HepG2 (cell line): ENCODE data around the gene RBM43. TPM values are rescaled to one million over a fixed set of nuclear protein-coding genes. Genes with fewer than 3 reads are reported as not detected.

ENCODE experiments used
- DR1 ChIP-seq: sonication (generic); formaldehyde crosslinking; IDR thresholded peaks from 2 replicates; pipeline ENCODE4 v1.8.0; 2021; ENCODE audit warnings: mild to moderate bottlenecking, missing genetic modification reagents, inconsistent platforms
- GATAD2A ChIP-seq: IDR thresholded peaks from 2 replicates; pipeline ENCODE4 v1.6.1; 2016
- KLF15 ChIP-seq: sonication (generic); formaldehyde crosslinking; IDR thresholded peaks from 2 replicates; pipeline ENCODE4 v1.8.1; 2023; ENCODE audit warnings: borderline replicate concordance, mild to moderate bottlenecking, inconsistent platforms, missing genetic modification reagents, mixed read lengths
- NCOR1 ChIP-seq: fragments of 200-600 bp; sonication (generic); IDR thresholded peaks from 2 replicates; pipeline ENCODE4 v1.7.0; 2017; ENCODE audit warnings: antibody characterized with exemption, low read length, borderline replicate concordance
- REPIN1 ChIP-seq: sonication (generic); formaldehyde crosslinking; IDR thresholded peaks from 2 replicates; pipeline ENCODE4 v1.8.0; 2022; ENCODE audit warnings: missing genetic modification reagents, low read depth, mild to moderate bottlenecking, borderline replicate concordance
- RFXAP ChIP-seq: sonication (generic); formaldehyde crosslinking; IDR thresholded peaks from 2 replicates; pipeline ENCODE4 v1.4.0; 2020; ENCODE audit warnings: missing genetic modification reagents, borderline replicate concordance
- ZNF101 ChIP-seq: sonication (generic); formaldehyde crosslinking; IDR thresholded peaks from 2 replicates; pipeline ENCODE4 v1.4.0; 2020; ENCODE audit warnings: mild to moderate bottlenecking, low read depth, missing genetic modification reagents, borderline replicate concordance
- ZNF451 ChIP-seq: sonication (generic); formaldehyde crosslinking; IDR thresholded peaks from 2 replicates; pipeline ENCODE4 v1.5.0; 2020; ENCODE audit warnings: mild to moderate bottlenecking, missing genetic modification reagents
- ZNF550 ChIP-seq: sonication (generic); formaldehyde crosslinking; IDR thresholded peaks from 2 replicates; pipeline ENCODE4 v1.4.0; 2020; ENCODE audit warnings: mild to moderate bottlenecking, missing genetic modification reagents, borderline replicate concordance
- ZNF615 ChIP-seq: sonication (generic); formaldehyde crosslinking; IDR thresholded peaks from 2 replicates; pipeline ENCODE4 v1.5.0; 2020; ENCODE audit warnings: mild to moderate bottlenecking, missing genetic modification reagents, borderline replicate concordance
- ZZZ3 ChIP-seq: sonication (generic); formaldehyde crosslinking; IDR thresholded peaks from 2 replicates; pipeline ENCODE4 v1.4.0; 2020; ENCODE audit warnings: missing genetic modification reagents, mild to moderate bottlenecking, borderline replicate concordance
- polyA plus RNA-seq, 8 experiments: library from polyadenylated mRNA; depleted of rRNA in 3 of 8; stranded (reverse) in 7 of 8; unstranded in 1 of 8; fragments of >200 nt; fragmentation: Illumina TruSeq in 4 of 8; extraction: Trizol in 4 of 8; gene quantifications; 2 replicates each; pipeline versions ENCODE4 v1.2.1 to v1.2.3, GENCODE V29; 2011 to 2016; ENCODE audit warnings: low read depth in 4 of 8, missing spikeins in 1 of 8, mixed read lengths in 1 of 8; ENCODE audit not compliant: insufficient read depth in 1 of 8
- total RNA-seq, 5 experiments: library from RNA; depleted of rRNA; stranded (reverse); fragments of >200 nt; fragmentation: Illumina TruSeq; extraction: Trizol; gene quantifications; 2 replicates each; pipeline ENCODE4 v1.2.3, GENCODE V29; 2016; ENCODE audit warnings: low read depth in 1 of 5
- TF ChIP-seq, protein P1 (sequence below): sonication (generic); formaldehyde crosslinking; IDR thresholded peaks from 2 replicates; pipeline ENCODE4 v1.4.0; 2020; ENCODE audit warnings: low read depth, missing genetic modification reagents
- TF ChIP-seq, protein P2 (sequence below): sonication (generic); formaldehyde crosslinking; IDR thresholded peaks from 2 replicates; pipeline ENCODE4 v1.4.0; 2020; ENCODE audit warnings: missing genetic modification reagents, borderline replicate concordance
- TF ChIP-seq, protein P3 (sequence below): sonication (generic); formaldehyde crosslinking; IDR thresholded peaks from 2 replicates; pipeline ENCODE4 v1.4.0; 2020; ENCODE audit warnings: mild to moderate bottlenecking, missing genetic modification reagents
- TF ChIP-seq, protein P4 (sequence below): sonication (generic); formaldehyde crosslinking; IDR thresholded peaks from 2 replicates; pipeline ENCODE4 v1.8.1; 2023; ENCODE audit warnings: mild to moderate bottlenecking, missing genetic modification reagents, borderline replicate concordance
- TF ChIP-seq, protein P5 (sequence below): IDR thresholded peaks from 2 replicates; pipeline ENCODE4 v1.6.1; 2016
- TF ChIP-seq, protein P6 (sequence below): sonication (generic); formaldehyde crosslinking; IDR thresholded peaks from 2 replicates; pipeline ENCODE4 v1.4.0; 2020; ENCODE audit warnings: missing genetic modification reagents

The RBM43 gene
- total and polyA plus RNA-seq, 2 of the 13 experiments (the other 11 are each of a cell fraction or from before 2014, with no cell fraction given): 0.31 to 0.70 TPM

DNA sequence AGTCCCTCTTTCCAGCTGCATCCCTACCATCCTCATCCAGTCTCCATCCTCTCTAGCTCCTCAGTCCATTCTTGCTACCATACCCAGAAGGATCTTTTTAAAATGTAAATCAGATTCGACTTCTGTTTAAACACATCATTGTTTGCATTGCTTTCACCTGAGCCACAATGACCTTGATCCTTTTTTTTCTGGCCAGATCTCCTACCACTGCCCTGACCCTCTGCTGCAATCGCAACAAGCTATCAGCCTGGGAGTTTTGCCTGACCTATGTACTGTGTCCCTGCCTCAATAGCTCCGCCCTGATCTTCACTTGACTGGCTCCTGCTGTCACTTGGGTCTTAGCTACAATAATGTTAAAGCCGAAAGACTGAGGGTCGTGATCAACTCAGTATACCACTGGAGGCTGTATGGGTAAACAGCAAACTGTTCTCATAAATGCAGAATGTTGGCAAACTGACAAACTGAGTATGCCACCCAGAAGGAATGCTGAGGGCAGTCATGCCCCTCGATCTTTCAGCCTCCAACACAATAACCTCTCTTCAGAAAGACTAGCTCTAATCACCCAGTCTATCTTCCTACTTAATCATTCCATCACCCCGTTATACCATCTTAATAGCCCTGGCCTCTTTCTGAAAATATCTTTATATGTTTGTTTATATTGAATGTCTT is 2.6 kb upstream of the RBM43 start (continued):
- TF ChIP-seq, protein P1, sequence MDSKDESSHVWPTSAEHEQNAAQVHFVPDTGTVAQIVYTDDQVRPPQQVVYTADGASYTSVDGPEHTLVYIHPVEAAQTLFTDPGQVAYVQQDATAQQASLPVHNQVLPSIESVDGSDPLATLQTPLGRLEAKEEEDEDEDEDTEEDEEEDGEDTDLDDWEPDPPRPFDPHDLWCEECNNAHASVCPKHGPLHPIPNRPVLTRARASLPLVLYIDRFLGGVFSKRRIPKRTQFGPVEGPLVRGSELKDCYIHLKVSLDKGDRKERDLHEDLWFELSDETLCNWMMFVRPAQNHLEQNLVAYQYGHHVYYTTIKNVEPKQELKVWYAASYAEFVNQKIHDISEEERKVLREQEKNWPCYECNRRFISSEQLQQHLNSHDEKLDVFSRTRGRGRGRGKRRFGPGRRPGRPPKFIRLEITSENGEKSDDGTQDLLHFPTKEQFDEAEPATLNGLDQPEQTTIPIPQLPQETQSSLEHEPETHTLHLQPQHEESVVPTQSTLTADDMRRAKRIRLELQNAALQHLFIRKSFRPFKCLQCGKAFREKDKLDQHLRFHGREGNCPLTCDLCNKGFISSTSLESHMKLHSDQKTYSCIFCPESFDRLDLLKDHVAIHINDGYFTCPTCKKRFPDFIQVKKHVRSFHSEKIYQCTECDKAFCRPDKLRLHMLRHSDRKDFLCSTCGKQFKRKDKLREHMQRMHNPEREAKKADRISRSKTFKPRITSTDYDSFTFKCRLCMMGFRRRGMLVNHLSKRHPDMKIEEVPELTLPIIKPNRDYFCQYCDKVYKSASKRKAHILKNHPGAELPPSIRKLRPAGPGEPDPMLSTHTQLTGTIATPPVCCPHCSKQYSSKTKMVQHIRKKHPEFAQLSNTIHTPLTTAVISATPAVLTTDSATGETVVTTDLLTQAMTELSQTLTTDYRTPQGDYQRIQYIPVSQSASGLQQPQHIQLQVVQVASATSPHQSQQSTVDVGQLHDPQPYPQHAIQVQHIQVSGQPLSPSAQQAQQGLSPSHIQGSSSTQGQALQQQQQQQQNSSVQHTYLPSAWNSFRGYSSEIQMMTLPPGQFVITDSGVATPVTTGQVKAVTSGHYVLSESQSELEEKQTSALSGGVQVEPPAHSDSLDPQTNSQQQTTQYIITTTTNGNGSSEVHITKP: no peak
- TF ChIP-seq NCOR1 (no peak), GATAD2A (CRISPR knock-in tag) (peak; percentile 66), REPIN1 (CRISPR knock-in tag) (0 out of 2 replicates have a peak, but pooled peaks have one; percentile 22), ZNF550 (CRISPR knock-in tag) (no peak), ZNF451 (no peak), ZZZ3 (CRISPR knock-in tag) (no peak), KLF15 (CRISPR knock-in tag) (no peak), RFXAP (no peak), DR1 (CRISPR knock-in tag) (no peak), ZNF101 (CRISPR knock-in tag) (no peak), ZNF615 (no peak)
- TF ChIP-seq, protein P2, sequence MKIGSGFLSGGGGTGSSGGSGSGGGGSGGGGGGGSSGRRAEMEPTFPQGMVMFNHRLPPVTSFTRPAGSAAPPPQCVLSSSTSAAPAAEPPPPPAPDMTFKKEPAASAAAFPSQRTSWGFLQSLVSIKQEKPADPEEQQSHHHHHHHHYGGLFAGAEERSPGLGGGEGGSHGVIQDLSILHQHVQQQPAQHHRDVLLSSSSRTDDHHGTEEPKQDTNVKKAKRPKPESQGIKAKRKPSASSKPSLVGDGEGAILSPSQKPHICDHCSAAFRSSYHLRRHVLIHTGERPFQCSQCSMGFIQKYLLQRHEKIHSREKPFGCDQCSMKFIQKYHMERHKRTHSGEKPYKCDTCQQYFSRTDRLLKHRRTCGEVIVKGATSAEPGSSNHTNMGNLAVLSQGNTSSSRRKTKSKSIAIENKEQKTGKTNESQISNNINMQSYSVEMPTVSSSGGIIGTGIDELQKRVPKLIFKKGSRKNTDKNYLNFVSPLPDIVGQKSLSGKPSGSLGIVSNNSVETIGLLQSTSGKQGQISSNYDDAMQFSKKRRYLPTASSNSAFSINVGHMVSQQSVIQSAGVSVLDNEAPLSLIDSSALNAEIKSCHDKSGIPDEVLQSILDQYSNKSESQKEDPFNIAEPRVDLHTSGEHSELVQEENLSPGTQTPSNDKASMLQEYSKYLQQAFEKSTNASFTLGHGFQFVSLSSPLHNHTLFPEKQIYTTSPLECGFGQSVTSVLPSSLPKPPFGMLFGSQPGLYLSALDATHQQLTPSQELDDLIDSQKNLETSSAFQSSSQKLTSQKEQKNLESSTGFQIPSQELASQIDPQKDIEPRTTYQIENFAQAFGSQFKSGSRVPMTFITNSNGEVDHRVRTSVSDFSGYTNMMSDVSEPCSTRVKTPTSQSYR (CRISPR knock-in tag): no peak
- TF ChIP-seq, protein P3, sequence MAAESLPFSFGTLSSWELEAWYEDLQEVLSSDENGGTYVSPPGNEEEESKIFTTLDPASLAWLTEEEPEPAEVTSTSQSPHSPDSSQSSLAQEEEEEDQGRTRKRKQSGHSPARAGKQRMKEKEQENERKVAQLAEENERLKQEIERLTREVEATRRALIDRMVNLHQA (CRISPR knock-in tag): no peak
- TF ChIP-seq, protein P4, sequence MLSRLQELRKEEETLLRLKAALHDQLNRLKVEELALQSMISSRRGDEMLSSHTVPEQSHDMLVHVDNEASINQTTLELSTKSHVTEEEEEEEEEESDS: no peak
- TF ChIP-seq, protein P5, sequence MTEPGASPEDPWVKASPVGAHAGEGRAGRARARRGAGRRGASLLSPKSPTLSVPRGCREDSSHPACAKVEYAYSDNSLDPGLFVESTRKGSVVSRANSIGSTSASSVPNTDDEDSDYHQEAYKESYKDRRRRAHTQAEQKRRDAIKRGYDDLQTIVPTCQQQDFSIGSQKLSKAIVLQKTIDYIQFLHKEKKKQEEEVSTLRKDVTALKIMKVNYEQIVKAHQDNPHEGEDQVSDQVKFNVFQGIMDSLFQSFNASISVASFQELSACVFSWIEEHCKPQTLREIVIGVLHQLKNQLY (CRISPR knock-in tag): no peak
- TF ChIP-seq, protein P6, sequence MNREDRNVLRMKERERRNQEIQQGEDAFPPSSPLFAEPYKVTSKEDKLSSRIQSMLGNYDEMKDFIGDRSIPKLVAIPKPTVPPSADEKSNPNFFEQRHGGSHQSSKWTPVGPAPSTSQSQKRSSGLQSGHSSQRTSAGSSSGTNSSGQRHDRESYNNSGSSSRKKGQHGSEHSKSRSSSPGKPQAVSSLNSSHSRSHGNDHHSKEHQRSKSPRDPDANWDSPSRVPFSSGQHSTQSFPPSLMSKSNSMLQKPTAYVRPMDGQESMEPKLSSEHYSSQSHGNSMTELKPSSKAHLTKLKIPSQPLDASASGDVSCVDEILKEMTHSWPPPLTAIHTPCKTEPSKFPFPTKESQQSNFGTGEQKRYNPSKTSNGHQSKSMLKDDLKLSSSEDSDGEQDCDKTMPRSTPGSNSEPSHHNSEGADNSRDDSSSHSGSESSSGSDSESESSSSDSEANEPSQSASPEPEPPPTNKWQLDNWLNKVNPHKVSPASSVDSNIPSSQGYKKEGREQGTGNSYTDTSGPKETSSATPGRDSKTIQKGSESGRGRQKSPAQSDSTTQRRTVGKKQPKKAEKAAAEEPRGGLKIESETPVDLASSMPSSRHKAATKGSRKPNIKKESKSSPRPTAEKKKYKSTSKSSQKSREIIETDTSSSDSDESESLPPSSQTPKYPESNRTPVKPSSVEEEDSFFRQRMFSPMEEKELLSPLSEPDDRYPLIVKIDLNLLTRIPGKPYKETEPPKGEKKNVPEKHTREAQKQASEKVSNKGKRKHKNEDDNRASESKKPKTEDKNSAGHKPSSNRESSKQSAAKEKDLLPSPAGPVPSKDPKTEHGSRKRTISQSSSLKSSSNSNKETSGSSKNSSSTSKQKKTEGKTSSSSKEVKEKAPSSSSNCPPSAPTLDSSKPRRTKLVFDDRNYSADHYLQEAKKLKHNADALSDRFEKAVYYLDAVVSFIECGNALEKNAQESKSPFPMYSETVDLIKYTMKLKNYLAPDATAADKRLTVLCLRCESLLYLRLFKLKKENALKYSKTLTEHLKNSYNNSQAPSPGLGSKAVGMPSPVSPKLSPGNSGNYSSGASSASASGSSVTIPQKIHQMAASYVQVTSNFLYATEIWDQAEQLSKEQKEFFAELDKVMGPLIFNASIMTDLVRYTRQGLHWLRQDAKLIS (CRISPR knock-in tag): no peak
